ENCODE measurements around the gene ZSCAN10. TPM values are rescaled to one million over a fixed set of nuclear protein-coding genes. Genes with fewer than 3 reads are reported as not detected.

ZSCAN10 gene
- total and polyA plus RNA-seq, 2 of the 13 experiments (the other 11 are each of a cell fraction or from before 2014, with no cell fraction given), result not detected

DNA sequence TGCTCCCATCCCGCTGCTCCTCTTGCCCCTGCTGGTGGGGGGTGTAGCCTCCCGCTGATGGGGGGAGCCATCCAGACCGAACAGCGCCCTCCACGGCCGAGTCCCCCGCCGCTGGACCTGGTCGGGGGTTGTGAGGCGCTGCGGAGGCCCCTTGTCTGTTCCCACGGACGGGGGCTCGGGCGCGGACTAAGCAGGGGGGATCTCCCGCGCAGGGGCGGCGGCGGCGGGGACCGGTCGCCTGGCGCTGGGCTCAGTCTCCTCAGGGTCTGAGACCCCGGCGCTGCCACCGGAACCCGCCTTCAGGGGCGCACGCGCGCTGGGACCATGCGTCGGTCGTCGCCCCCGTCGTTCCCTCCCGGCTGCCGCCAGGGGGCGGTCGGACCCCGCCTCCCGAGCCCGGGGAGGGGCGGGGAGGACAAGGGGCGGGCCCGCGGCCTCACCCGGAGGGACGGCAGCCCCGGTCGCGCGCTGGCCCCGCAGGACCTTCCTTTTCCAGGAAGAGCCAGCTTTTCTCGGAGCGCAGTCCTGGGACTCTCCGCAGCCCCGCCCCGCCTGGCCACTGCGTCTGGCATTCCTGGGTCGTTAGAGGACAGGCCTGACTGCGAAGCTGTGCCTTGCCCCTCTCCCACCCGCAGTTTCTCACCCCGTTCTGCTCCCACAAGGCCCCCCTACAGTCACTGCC, 39.9 kb downstream of the ZSCAN10 start:
- Histone ChIP-seq H3K9me3 (ENCODE audit: low read length) (no peaks in the 10 kb centered on the region), H3K4me2 (ENCODE audit: low read depth, low read length) (peak overlapping the region; percentile 99), H3K27me3 (ENCODE audit: control insufficient read depth in 1 of 2, insufficient read depth in 2 of 2, low read length in 2 of 2) (no peaks in the 10 kb centered on the region), H3K9ac (ENCODE audit: insufficient read depth, low read depth, low read length) (peak overlapping the region; percentile 81), H4K20me1 (ENCODE audit: insufficient read depth, low read length) (no peaks in the 10 kb centered on the region), H3K27ac (ENCODE audit: extremely low read length, insufficient read depth, low read length) (peak overlapping the region; percentile 55), H3K36me3 (replicated peaks in 1 of 2; ENCODE audit: control insufficient read depth in 1 of 2, insufficient read depth in 2 of 2, low read length in 2 of 2) (no peaks in the 10 kb centered on the region), H3K4me1 (ENCODE audit: insufficient read depth, low read length) (peaks cover 14% of the 10 kb centered on the region), H3K4me3 (replicated peaks in 1 of 3; ENCODE audit: insufficient read depth in 1 of 3, low read depth in 2 of 3, low read length in 3 of 3) (peak overlapping the region; percentile 74 to 91 (median 90); a peak in 5 of 6 replicates), H3K79me2 (ENCODE audit: insufficient read depth, low read length) (no peaks in the 10 kb centered on the region), H2AFZ (ENCODE audit: low read length) (no peak overlapping the region)
- ATAC-seq (peak; percentile 87), FAIRE-seq (no peak), DNase-seq (ENCODE audit: low spot score) (peak; percentile 71)
- in situ Hi-C loops (cut with HindIII; ENCODE audit: extremely low pct_ligation_motif_present, low pct_unique_long_range_greater_than_20kb) (no loop called here), intact Hi-C loops (cut with micrococcal nuclease; ENCODE audit: unreplicated experiment) (loop anchor here (1.0 to 2.0 kb wide), 3 partner anchors 28 to 70 kb away; no protein-coding TSS in a partner anchor)
- POLR2A ChIA-PET, result interaction anchor here (0.7 to 3.0 kb wide), 25 partner anchors 9 to 153 kb away, joined by 3 to 30 read pairs (median 3); partner anchors contain the start of genes HCFC1R1, PAQR4, THOC6 and TNFRSF12A
- CTCF ChIA-PET (ENCODE audit: low intra/inter-chr PET ratio, low total read pairs), result interaction anchor here (0.7 to 1.6 kb wide), 5 partner anchors 27 to 42 kb away, joined by 3 to 8 read pairs (median 7); no protein-coding TSS in a partner anchor
- BruUV-seq (replicated peaks), result no TSS peak
- WGBS (ENCODE audit: low lambda C conversion rate), result 0% methylated on average over 2 of the region's 67 CpGs
- TF ChIP-seq, protein P1, sequence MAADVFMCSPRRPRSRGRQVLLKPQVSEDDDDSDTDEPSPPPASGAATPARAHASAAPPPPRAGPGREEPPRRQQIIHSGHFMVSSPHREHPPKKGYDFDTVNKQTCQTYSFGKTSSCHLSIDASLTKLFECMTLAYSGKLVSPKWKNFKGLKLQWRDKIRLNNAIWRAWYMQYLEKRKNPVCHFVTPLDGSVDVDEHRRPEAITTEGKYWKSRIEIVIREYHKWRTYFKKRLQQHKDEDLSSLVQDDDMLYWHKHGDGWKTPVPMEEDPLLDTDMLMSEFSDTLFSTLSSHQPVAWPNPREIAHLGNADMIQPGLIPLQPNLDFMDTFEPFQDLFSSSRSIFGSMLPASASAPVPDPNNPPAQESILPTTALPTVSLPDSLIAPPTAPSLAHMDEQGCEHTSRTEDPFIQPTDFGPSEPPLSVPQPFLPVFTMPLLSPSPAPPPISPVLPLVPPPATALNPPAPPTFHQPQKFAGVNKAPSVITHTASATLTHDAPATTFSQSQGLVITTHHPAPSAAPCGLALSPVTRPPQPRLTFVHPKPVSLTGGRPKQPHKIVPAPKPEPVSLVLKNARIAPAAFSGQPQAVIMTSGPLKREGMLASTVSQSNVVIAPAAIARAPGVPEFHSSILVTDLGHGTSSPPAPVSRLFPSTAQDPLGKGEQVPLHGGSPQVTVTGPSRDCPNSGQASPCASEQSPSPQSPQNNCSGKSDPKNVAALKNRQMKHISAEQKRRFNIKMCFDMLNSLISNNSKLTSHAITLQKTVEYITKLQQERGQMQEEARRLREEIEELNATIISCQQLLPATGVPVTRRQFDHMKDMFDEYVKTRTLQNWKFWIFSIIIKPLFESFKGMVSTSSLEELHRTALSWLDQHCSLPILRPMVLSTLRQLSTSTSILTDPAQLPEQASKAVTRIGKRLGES (CRISPR knock-in tag; IDR thresholded peaks at IDR 0.05; ENCODE audit: borderline replicate concordance), result no peak
- peak; percentile 66; the same call in 1 of the 2 replicates for TF ChIP-seq ZC3H13 (CRISPR knock-in tag; IDR thresholded peaks at IDR 0.05)
- TF ChIP-seq ZNF780A (CRISPR knock-in tag; IDR thresholded peaks at IDR 0.05), result no peak
- 0 out of 2 replicates have a peak, but pooled peaks have one; percentile 45 for TF ChIP-seq SNAI1 (CRISPR knock-in tag; IDR thresholded peaks at IDR 0.05; ENCODE audit: borderline replicate concordance)
- no peak for TF ChIP-seq TBL1XR1 (IDR thresholded peaks at IDR 0.05; ENCODE audit: borderline replicate concordance, low read length, partially characterized antibody)
- 0 out of 2 replicates have a peak, but pooled peaks have one; percentile 19 for TF ChIP-seq ZNF225 (CRISPR knock-in tag; IDR thresholded peaks at IDR 0.05)
- TF ChIP-seq DR1 (CRISPR knock-in tag; IDR thresholded peaks at IDR 0.05), result no peak
- TF ChIP-seq, protein P2, sequence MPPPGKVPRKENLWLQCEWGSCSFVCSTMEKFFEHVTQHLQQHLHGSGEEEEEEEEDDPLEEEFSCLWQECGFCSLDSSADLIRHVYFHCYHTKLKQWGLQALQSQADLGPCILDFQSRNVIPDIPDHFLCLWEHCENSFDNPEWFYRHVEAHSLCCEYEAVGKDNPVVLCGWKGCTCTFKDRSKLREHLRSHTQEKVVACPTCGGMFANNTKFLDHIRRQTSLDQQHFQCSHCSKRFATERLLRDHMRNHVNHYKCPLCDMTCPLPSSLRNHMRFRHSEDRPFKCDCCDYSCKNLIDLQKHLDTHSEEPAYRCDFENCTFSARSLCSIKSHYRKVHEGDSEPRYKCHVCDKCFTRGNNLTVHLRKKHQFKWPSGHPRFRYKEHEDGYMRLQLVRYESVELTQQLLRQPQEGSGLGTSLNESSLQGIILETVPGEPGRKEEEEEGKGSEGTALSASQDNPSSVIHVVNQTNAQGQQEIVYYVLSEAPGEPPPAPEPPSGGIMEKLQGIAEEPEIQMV (CRISPR knock-in tag; IDR thresholded peaks at IDR 0.05; ENCODE audit: low read depth), result no peak
- peak; percentile 39; the same call in 1 of the 2 replicates for TF ChIP-seq ZBTB25 (CRISPR knock-in tag; IDR thresholded peaks at IDR 0.05)
- 0 out of 2 replicates have a peak, but pooled peaks have one; percentile 17 for TF ChIP-seq NKX3-1 (CRISPR knock-in tag; IDR thresholded peaks at IDR 0.05)
- TF ChIP-seq KMT2B (CRISPR knock-in tag; IDR thresholded peaks at IDR 0.05), result no peak
- peak; percentile 30; the same call in 1 of the 2 replicates for TF ChIP-seq CAMTA2 (CRISPR knock-in tag; IDR thresholded peaks at IDR 0.05; ENCODE audit: borderline replicate concordance)
- no peak for TF ChIP-seq NONO (IDR thresholded peaks at IDR 0.05)
- TF ChIP-seq NONO (CRISPR knock-in tag; conservative IDR thresholded peaks at IDR 0.05), result peak; percentile 92
- TF ChIP-seq SMAD1 (CRISPR knock-in tag; IDR thresholded peaks at IDR 0.05; ENCODE audit: borderline replicate concordance, low read depth), result peak; percentile 91; the same call in 1 of the 2 replicates
- TF ChIP-seq, protein P3, sequence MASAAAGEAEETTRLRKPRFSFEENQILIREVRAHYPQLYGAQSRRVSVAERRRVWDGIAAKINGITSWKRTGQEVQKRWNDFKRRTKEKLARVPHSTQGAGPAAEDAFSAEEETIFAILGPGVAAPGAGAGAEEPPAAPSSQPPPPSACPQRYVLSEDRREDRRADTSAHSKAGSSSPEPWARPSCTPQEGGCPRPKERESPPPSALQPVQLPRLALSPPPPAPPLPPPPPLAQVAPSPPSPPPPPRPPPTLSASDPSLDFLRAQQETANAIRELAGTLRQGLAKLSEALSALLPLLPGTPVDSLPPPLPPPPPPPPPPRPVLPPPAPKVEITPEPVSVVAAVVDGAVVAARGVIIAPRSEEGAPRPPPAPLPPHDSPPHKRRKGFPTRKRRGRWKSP (CRISPR knock-in tag; IDR thresholded peaks at IDR 0.05), result peak; percentile 78
